Measurements from ENCODE around the gene SCGB1A1.

The SCGB1A1 gene

GRCh38 chr11:62421996-62422395, 3.2 kb downstream of the SCGB1A1 start:
- DNase-seq (ENCODE audit: low spot score): no peak

GRCh38 chr11:62423012-62423411, 4.2 kb downstream of the SCGB1A1 start:
- no peak for DNase-seq (ENCODE audit: low spot score)

GRCh38 chr11:62427630-62428233, 8.9 kb downstream of the SCGB1A1 start:
- no peak for DNase-seq (ENCODE audit: low spot score)

- no peak for DNase-seq (ENCODE audit: low spot score)
These were observed 10.2 kb downstream of the SCGB1A1 start for GRCh38 chr11:62428871-62429560.

- DNase-seq (ENCODE audit: low spot score): no peak
These were observed 11.6 kb downstream of the SCGB1A1 start for GRCh38 chr11:62430425-62430824.

- peak; percentile 58 for DNase-seq (ENCODE audit: low spot score)
These were observed 12.5 kb downstream of the SCGB1A1 start for GRCh38 chr11:62431171-62431901.

- DNase-seq (ENCODE audit: low spot score): no peak
These were observed 13.9 kb downstream of the SCGB1A1 start for GRCh38 chr11:62432695-62433094.

- no peak for DNase-seq (ENCODE audit: low spot score)
These were observed 14.5 kb downstream of the SCGB1A1 start for GRCh38 chr11:62433141-62433903.

- no peak for DNase-seq (ENCODE audit: low spot score)
These were observed 15.1 kb downstream of the SCGB1A1 start for GRCh38 chr11:62433904-62434276.

- DNase-seq (ENCODE audit: low spot score): no peak
These were observed 17.2 kb downstream of the SCGB1A1 start for GRCh38 chr11:62435846-62436660.

GRCh38 chr11:62437616-62438015, 18.8 kb downstream of the SCGB1A1 start:
- DNase-seq (ENCODE audit: low spot score): no peak

GRCh38 chr11:62438641-62439040, 19.8 kb downstream of the SCGB1A1 start:
- no peak for DNase-seq (ENCODE audit: low spot score)

- peak; percentile 46 for DNase-seq (ENCODE audit: low spot score)
These were observed 21.2 kb downstream of the SCGB1A1 start for GRCh38 chr11:62439785-62440602.

GRCh38 chr11:62443390-62444235, 24.8 kb downstream of the SCGB1A1 start:
- peak; percentile 34 for DNase-seq (ENCODE audit: low spot score)

- DNase-seq (ENCODE audit: low spot score): peak; percentile 94
These were observed 25.5 kb downstream of the SCGB1A1 start for GRCh38 chr11:62444236-62444833.

- no peak for DNase-seq (ENCODE audit: low spot score)
These were observed 26.0 kb downstream of the SCGB1A1 start for GRCh38 chr11:62444835-62445234.

GRCh38 chr11:62445314-62445740, 26.5 kb downstream of the SCGB1A1 start:
- DNase-seq (ENCODE audit: low spot score): peak; percentile 43

GRCh38 chr11:62446091-62446490, 27.3 kb downstream of the SCGB1A1 start:
- DNase-seq (ENCODE audit: low spot score): no peak

- no peak for DNase-seq (ENCODE audit: low spot score)
These were observed 30.6 kb downstream of the SCGB1A1 start for GRCh38 chr11:62449451-62449851.
